GM10266 (cell line): ENCODE results near the gene LCN10.
A peak's percentile ranks its signal among the peaks of the same experiment; 100 is the strongest.

ENCODE experiments used
- DNase-seq: peaks from one replicate; pipeline ENCODE4 v3.0.0; 2012; ENCODE audit errors: extremely low spot score
- TF ChIP-seq, protein P1 (sequence below): IDR thresholded peaks from 2 replicates; pipeline ENCODE4 v1.5.1; 2012; ENCODE audit warnings: mild to moderate bottlenecking, low read depth; ENCODE audit not compliant: control insufficient read depth, insufficient read depth; ENCODE audit errors: missing control alignments

LCN10 gene

DNA sequence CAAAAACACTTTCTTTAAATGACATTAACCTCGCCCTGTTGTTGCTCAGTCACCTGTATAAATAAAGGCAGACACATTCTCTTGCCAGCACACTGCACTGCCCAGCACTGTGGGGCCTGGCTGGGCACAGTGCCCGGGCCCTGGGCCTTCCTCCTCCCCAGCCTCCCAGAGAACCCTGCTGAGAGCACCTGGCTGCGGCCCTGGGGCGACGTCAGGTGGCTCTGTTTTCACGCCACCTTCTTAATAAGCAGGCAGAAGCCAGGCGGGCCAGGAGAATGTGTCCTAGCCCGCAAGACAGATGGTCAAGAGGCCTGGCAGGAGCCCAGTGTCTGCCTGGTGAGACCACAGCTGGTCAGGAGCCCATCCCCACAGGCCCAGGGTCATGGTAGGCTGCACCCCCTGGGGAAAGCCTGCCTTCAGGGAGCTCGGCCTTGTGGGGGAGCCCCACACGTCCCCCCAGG lies 47.3 kb downstream of the LCN10 start:
- no peak for DNase-seq
- TF ChIP-seq, protein P1, sequence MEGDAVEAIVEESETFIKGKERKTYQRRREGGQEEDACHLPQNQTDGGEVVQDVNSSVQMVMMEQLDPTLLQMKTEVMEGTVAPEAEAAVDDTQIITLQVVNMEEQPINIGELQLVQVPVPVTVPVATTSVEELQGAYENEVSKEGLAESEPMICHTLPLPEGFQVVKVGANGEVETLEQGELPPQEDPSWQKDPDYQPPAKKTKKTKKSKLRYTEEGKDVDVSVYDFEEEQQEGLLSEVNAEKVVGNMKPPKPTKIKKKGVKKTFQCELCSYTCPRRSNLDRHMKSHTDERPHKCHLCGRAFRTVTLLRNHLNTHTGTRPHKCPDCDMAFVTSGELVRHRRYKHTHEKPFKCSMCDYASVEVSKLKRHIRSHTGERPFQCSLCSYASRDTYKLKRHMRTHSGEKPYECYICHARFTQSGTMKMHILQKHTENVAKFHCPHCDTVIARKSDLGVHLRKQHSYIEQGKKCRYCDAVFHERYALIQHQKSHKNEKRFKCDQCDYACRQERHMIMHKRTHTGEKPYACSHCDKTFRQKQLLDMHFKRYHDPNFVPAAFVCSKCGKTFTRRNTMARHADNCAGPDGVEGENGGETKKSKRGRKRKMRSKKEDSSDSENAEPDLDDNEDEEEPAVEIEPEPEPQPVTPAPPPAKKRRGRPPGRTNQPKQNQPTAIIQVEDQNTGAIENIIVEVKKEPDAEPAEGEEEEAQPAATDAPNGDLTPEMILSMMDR: no peak

DNA sequence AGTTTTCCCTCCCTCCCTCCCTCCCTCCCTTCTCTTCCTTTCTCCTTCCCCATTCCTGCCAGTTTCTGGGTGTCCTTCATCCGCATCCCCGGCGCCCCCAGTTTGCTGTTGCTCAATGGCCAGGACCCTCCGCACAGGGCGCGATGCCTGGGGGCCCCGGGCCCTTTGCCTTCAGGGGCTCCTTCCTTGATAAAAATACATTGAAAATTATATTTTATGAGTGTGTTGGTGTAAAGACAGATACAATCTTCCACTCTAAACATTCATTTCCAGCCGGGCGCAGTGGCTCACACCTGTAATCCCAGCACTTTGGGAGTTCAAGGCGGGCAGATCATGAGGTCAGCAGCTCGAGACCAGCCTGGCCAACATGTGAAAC lies 47.9 kb downstream of the LCN10 start:
- no peak for DNase-seq
- TF ChIP-seq, protein P1: no peak

DNA sequence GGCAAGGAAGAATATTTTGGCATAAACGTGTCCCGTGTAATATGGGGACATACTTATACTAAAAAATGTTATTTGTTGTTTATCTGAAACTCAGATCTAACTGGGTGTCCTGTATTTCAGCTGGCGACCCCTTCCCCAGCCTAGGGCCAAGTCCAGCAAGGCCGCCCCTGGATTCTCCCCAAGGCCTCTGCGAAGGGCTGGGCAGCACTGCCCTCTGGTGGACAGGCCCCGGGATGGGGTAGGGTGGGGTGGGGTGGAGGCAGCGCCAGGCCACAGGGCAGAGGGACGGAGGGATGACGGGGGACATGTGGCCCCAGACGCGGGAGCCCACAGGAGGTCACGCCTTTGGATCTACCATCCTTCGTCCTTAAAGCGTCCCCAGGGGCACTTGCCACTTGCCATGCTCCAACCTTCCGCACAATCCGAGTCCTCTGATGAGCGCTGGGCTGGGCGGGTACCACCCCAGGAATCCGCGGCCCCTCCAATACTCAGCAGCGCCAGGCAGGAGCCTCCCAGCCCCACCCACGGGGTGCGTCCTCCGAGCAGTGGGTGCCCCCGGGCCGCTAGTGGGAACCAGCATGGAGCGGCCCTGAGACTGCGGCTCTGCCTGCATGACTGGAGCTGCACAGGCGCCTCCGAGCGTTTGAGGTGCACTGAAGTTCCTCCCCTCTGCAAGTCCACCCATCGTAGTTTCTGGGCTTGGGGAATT lies 48.4 kb downstream of the LCN10 start:
- peak; percentile 76 for DNase-seq

DNA sequence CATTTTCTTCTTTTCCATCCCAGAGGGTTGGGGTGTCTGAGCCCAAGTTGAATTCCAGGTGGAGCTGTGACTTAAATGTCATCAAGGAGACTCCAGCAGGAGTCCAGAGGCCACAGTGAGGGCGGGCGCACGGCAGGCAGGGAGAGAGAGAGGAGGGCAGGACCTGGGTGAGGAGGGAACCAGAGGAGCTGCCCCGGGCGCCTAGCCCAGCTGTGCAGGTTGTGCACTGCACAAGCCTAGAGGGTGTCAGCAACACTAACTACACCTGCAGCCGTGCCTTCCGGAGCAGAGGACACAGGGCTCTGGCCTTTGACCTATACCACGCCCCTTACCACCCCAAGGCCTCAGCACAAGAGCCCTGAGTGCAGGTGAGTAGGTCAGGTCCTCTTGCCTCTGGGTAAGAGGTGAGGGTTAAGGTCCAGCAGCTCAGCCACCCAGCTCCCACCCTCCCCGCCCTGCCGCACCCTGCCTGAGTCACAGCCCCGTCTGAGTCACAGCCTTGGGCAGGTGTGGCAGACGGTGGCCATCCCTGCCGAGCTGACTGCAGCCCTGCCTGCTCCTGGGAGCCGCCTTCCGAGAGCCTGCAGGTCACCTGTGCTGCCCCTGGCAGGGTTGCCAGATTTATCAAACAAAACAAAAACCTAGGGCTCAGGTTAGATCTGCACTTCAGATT lies 49.1 kb downstream of the LCN10 start:
- no peak for DNase-seq
- TF ChIP-seq, protein P1: no peak

More for the DNA sequence above, 48.4 kb downstream of the LCN10 start:
- TF ChIP-seq, protein P1: peak; percentile 66

DNA sequence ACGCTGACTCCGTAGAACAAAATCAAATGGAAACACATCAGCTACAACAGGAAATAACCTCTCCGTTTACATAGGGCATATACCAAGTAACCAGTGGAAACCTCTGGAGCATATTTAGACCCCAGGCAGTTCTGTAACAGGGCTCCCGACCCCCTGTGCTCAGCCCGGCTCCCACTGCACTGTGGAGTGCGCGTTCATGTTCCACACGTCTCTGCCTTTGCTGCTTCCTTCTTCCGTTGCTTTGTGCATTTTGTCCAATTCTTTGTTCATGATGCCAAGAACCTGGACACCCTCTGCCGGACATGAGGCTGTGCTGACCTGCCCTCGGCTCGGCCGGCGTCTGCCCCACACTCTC lies 49.6 kb downstream of the LCN10 start:
- DNase-seq: no peak
- TF ChIP-seq, protein P1: no peak

DNA sequence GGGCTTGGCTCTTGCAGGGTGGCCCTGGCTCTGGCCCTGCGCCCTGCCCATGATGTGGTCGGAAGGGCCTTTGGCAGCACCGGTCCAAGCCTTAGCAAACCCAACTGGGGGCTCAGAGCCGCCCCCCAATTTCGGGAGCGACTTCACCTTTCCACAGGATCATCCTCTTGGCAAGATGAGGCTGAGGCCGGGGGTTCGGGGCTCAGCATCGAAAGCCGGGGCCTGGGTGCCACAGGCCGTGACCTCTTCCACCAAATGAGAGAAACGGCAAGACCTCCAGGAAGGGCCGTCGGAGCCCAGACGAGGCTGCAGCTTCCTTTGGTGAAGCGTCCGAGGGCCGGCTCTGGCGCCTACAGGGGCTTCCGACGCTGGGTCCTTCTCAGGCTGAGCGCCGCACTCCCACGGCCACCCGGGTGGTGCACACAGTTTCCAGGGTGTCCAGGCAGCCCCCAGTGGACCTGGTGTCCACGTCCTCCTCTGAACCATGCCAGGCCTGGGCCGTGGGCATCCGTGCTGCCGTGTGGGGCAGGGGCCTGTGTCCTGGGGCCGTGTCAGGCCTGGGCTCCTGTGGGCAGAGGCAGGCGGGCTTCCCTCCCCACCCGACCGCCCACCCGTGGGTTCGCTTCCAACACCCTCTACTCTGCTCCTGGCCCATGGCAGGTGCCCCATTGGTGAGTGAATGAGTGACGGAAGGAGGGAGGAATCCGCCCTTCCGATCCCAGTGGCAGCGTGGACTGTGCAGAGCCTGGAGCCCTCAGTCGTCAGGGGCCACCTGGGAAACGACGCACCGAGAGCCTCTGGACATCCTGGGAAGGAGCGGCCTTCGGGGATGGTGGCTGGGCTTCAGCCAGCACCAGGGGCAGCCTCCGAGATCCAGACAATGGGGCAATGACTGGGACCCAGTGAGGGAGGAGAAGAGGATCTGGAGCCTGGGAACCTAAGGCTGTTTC lies 50.3 kb downstream of the LCN10 start:
- TF ChIP-seq, protein P1: no peak
- no peak for DNase-seq
